ENCODE results near the gene BCKDHB. TPM values are rescaled to one million over a fixed set of nuclear protein-coding genes. Genes with fewer than 3 reads are reported as not detected.
"Not testable (repeated sequence)": the region's sequence is repeated elsewhere in the genome, so short reads cannot be mapped to it uniquely, and the experiment has no call there.

Gene BCKDHB
- total RNA-seq, 4 donors from 2014 or later, result 10.9 to 32.9 (median 29.7) TPM

GRCh38 chr6:80233262-80233661, 126.8 kb downstream of the BCKDHB start:
- no peak for DNase-seq
- H3K27me3 ChIP-seq, result no peaks in the 10 kb centered on the region
- H3K4me1 ChIP-seq, result no peaks in the 10 kb centered on the region
- TF ChIP-seq POLR2AphosphoS5 (IDR thresholded peaks at IDR 0.05), result no peak
- no peak for TF ChIP-seq EP300 (IDR thresholded peaks at IDR 0.05; ENCODE audit: low read depth)
- no peak for TF ChIP-seq CTCF (IDR thresholded peaks at IDR 0.05)
- no peak for TF ChIP-seq POLR2A (IDR thresholded peaks at IDR 0.05)
- in situ Hi-C loops (cut with MboI; ENCODE audit: low pct_ligation_motif_present in 1 of 4, low pct_unique_long_range_greater_than_20kb in 1 of 4, low sequenced_read_pairs in 3 of 4), result no loop called here
- H3K36me3 ChIP-seq, result peaks cover 0 to 2% (median 0%) of the 10 kb centered on the region in 4 donors
- H3K9me3 ChIP-seq, result no peaks in the 10 kb centered on the region
- H3K27ac ChIP-seq, result no peak overlapping the region
- WGBS, 2 donors (ENCODE audit: low coverage in 1 of 2), result 85 to 92% methylated on average over 1 of the region's 1 CpG
- intact Hi-C loops (cut with DNase I; ENCODE audit: low total_unique reads), result no loop called here
- H3K4me3 ChIP-seq, result no peak overlapping the region

GRCh38 chr6:80233958-80234357, 127.5 kb downstream of the BCKDHB start:
- Histone ChIP-seq H3K36me3 (peaks cover 0 to 2% (median 0%) of the 10 kb centered on the region in 4 donors), H3K27ac (no peak overlapping the region), H3K4me1 (no peaks in the 10 kb centered on the region), H3K9me3 (no peaks in the 10 kb centered on the region), H3K4me3 (no peak overlapping the region), H3K27me3 (no peaks in the 10 kb centered on the region)
- 80 to 92% methylated on average over 2 to 5 of the region's 5 CpGs for WGBS, 2 donors (ENCODE audit: low coverage in 1 of 2)
- TF ChIP-seq POLR2A (IDR thresholded peaks at IDR 0.05) (no peak), CTCF (IDR thresholded peaks at IDR 0.05) (no peak), EP300 (IDR thresholded peaks at IDR 0.05; ENCODE audit: low read depth) (no peak), POLR2AphosphoS5 (IDR thresholded peaks at IDR 0.05) (no peak)
- intact Hi-C loops (cut with DNase I; ENCODE audit: low total_unique reads) (no loop called here), in situ Hi-C loops (cut with MboI; ENCODE audit: low pct_ligation_motif_present in 1 of 4, low pct_unique_long_range_greater_than_20kb in 1 of 4, low sequenced_read_pairs in 3 of 4) (no loop called here)
- no peak for DNase-seq

GRCh38 chr6:80234401-80234800, 127.9 kb downstream of the BCKDHB start:
- intact Hi-C loops (cut with DNase I; ENCODE audit: low total_unique reads) (no loop called here), in situ Hi-C loops (cut with MboI; ENCODE audit: low pct_ligation_motif_present in 1 of 4, low pct_unique_long_range_greater_than_20kb in 1 of 4, low sequenced_read_pairs in 3 of 4) (no loop called here)
- TF ChIP-seq POLR2A (IDR thresholded peaks at IDR 0.05) (no peak), POLR2AphosphoS5 (IDR thresholded peaks at IDR 0.05) (peak in 1 of 3 donors; percentile 23)
- Histone ChIP-seq H3K4me1 (no peaks in the 10 kb centered on the region), H3K9me3 (no peaks in the 10 kb centered on the region), H3K4me3 (no peak overlapping the region), H3K36me3 (peaks cover 0 to 2% (median 0%) of the 10 kb centered on the region in 4 donors), H3K27me3 (no peaks in the 10 kb centered on the region), H3K27ac (no peak overlapping the region)
- no peak for DNase-seq
- WGBS, 2 donors (ENCODE audit: low coverage in 1 of 2), result 75 to 77% methylated on average over 2 of the region's 2 CpGs

- intact Hi-C loops (cut with DNase I; ENCODE audit: low total_unique reads), result no loop called here
- DNase-seq, result no peak
- no peaks in the 10 kb centered on the region for H3K27me3 ChIP-seq
- H3K36me3 ChIP-seq, result peaks cover 0 to 2% (median 0%) of the 10 kb centered on the region in 4 donors
- no peak overlapping the region for H3K27ac ChIP-seq
- in situ Hi-C loops (cut with MboI; ENCODE audit: low pct_ligation_motif_present in 1 of 4, low pct_unique_long_range_greater_than_20kb in 1 of 4, low sequenced_read_pairs in 3 of 4), result no loop called here
- H3K4me1 ChIP-seq, result no peaks in the 10 kb centered on the region
- H3K4me3 ChIP-seq, result no peak overlapping the region
- 80 to 100% methylated on average over 1 of the region's 1 CpG for WGBS, 2 donors (ENCODE audit: low coverage in 1 of 2)
- no peaks in the 10 kb centered on the region for H3K9me3 ChIP-seq
- no peak for TF ChIP-seq EP300 (IDR thresholded peaks at IDR 0.05; ENCODE audit: low read depth)
- no peak for TF ChIP-seq POLR2A (IDR thresholded peaks at IDR 0.05)
- TF ChIP-seq POLR2AphosphoS5 (IDR thresholded peaks at IDR 0.05), result no peak
- TF ChIP-seq CTCF (IDR thresholded peaks at IDR 0.05), result no peak
These were observed 128.4 kb downstream of the BCKDHB start for GRCh38 chr6:80234908-80235307.

GRCh38 chr6:80235647-80236046, 129.2 kb downstream of the BCKDHB start:
- no peak overlapping the region for H3K4me3 ChIP-seq
- H3K9me3 ChIP-seq, result no peaks in the 10 kb centered on the region
- no peak overlapping the region for H3K27ac ChIP-seq
- intact Hi-C loops (cut with DNase I; ENCODE audit: low total_unique reads), result no loop called here
- no peaks in the 10 kb centered on the region for H3K27me3 ChIP-seq
- 90 to 100% methylated on average over 1 of the region's 1 CpG for WGBS, 2 donors (ENCODE audit: low coverage in 1 of 2)
- H3K36me3 ChIP-seq, result peaks cover 0 to 2% (median 0%) of the 10 kb centered on the region in 4 donors
- no peak for TF ChIP-seq POLR2AphosphoS5 (IDR thresholded peaks at IDR 0.05)
- TF ChIP-seq CTCF (IDR thresholded peaks at IDR 0.05), result no peak
- no peak for TF ChIP-seq POLR2A (IDR thresholded peaks at IDR 0.05)
- TF ChIP-seq EP300 (IDR thresholded peaks at IDR 0.05; ENCODE audit: low read depth), result no peak
- no peak for DNase-seq
- in situ Hi-C loops (cut with MboI; ENCODE audit: low pct_ligation_motif_present in 1 of 4, low pct_unique_long_range_greater_than_20kb in 1 of 4, low sequenced_read_pairs in 3 of 4), result no loop called here
- H3K4me1 ChIP-seq, result no peaks in the 10 kb centered on the region

GRCh38 chr6:80238754-80239153, 132.3 kb downstream of the BCKDHB start:
- intact Hi-C loops (cut with DNase I; ENCODE audit: low total_unique reads); in situ Hi-C loops (cut with MboI; ENCODE audit: low pct_ligation_motif_present in 1 of 4, low pct_unique_long_range_greater_than_20kb in 1 of 4, low sequenced_read_pairs in 3 of 4); DNase-seq; H3K27me3 ChIP-seq; H3K4me3 ChIP-seq; H3K9me3 ChIP-seq; H3K36me3 ChIP-seq; H3K27ac ChIP-seq; H3K4me1 ChIP-seq: not testable (repeated sequence)
- WGBS, 2 donors (ENCODE audit: low coverage in 1 of 2), result 97 to 100% methylated on average over 2 of the region's 2 CpGs
